ENCODE data around the gene CENPU.

DNA sequence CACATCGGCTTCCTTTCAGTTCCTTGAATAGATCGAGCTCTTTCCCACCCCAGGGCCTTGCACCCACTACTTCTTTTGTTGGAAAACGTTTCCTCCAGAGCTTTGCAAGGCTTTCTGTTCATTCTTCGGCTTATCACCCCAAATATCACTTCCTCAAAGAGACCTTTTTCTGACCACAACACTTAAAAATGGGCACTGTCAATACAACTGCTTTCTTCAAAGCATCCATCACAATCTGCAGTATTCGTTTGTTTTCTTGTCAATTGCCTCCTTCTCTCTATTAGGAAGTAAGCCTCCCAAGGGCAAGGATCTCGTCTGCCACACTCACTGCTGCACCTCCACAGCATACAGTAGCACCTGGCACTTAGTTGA, 17.7 kb upstream of the CENPU start:
- TF ChIP-seq, protein P1, sequence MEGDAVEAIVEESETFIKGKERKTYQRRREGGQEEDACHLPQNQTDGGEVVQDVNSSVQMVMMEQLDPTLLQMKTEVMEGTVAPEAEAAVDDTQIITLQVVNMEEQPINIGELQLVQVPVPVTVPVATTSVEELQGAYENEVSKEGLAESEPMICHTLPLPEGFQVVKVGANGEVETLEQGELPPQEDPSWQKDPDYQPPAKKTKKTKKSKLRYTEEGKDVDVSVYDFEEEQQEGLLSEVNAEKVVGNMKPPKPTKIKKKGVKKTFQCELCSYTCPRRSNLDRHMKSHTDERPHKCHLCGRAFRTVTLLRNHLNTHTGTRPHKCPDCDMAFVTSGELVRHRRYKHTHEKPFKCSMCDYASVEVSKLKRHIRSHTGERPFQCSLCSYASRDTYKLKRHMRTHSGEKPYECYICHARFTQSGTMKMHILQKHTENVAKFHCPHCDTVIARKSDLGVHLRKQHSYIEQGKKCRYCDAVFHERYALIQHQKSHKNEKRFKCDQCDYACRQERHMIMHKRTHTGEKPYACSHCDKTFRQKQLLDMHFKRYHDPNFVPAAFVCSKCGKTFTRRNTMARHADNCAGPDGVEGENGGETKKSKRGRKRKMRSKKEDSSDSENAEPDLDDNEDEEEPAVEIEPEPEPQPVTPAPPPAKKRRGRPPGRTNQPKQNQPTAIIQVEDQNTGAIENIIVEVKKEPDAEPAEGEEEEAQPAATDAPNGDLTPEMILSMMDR (IDR thresholded peaks at IDR 0.05) = no peak
- no peak for TF ChIP-seq EZH2 (IDR thresholded peaks at IDR 0.05; ENCODE audit: borderline replicate concordance, insufficient read depth, low read depth, low read length, poor library complexity, severe bottlenecking)
